HG03095 (cell line): Measurements from ENCODE around the gene SERPINB2.
"Not testable (repeated sequence)": the region's sequence is repeated elsewhere in the genome, so short reads cannot be mapped to it uniquely, and the experiment has no call there.

Experiments
- ATAC-seq: cut with Tn5 transposase; IDR thresholded peaks from one replicate; pipeline ENCODE4 v1.9.1; 2021; ENCODE audit warnings: moderate library complexity; ENCODE audit not compliant: unreplicated experiment

Gene SERPINB2

GRCh38 chr18:63930773-63931354 lies 43.4 kb downstream of the SERPINB2 start:
- ATAC-seq: no peak

GRCh38 chr18:63936156-63936931 lies 48.8 kb downstream of the SERPINB2 start:
- ATAC-seq: peak; percentile 98

- peak; percentile 39 for ATAC-seq
Measured at GRCh38 chr18:63936932-63937393, 49.5 kb downstream of the SERPINB2 start.

GRCh38 chr18:63940008-63940407 lies 52.5 kb downstream of the SERPINB2 start:
- no peak for ATAC-seq

GRCh38 chr18:63940543-63941050 lies 53.1 kb downstream of the SERPINB2 start:
- not testable (repeated sequence) for ATAC-seq

GRCh38 chr18:63947051-63947790 lies 59.7 kb downstream of the SERPINB2 start:
- ATAC-seq: no peak

GRCh38 chr18:63949068-63949737 lies 61.7 kb downstream of the SERPINB2 start, which contains the start of gene HMSD:
Gene HMSD, plus strand, starts transcription at chr18:63949301. Its CDS starts 4,155 bp downstream, at chr18:63953456.
- ATAC-seq: peak; percentile 93

GRCh38 chr18:63951302-63951705 lies 63.8 kb downstream of the SERPINB2 start:
- ATAC-seq: peak; percentile 45
